A549 (cell line): ENCODE data around the gene HDDC3.

Experiments used
- HDAC2 ChIP-seq: fragments of 200-600 bp; sonication (generic); IDR thresholded peaks from 2 replicates; pipeline ENCODE4 v1.6.1; 2016
- KDM1A ChIP-seq: fragments of 200-600 bp; sonication (generic); IDR thresholded peaks from 2 replicates; pipeline ENCODE4 v1.6.1; 2016; ENCODE audit warnings: low read depth, mild to moderate bottlenecking
- POLR2A ChIP-seq: IDR thresholded peaks from 2 replicates; pipeline ENCODE4 v1.6.1; 2012; ENCODE audit warnings: mild to moderate bottlenecking, low read length
- POLR2AphosphoS2 ChIP-seq: conservative IDR thresholded peaks from 2 replicates; pipeline ENCODE4 v1.6.1; 2012; ENCODE audit warnings: low read length, improper control_type of control experiment, inconsistent platforms
- REST ChIP-seq: fragments of 200-600 bp; sonication (generic); IDR thresholded peaks from 2 replicates; pipeline ENCODE4 v1.6.1; 2016; ENCODE audit warnings: antibody characterized with exemption, mild to moderate bottlenecking, moderate library complexity
- TP53 ChIP-seq: fragments of 250-450 bp; sonication (Bioruptor Pico); IDR thresholded peaks from 2 replicates; pipeline ENCODE4 v1.5.0; 2021; ENCODE audit warnings: mild to moderate bottlenecking, moderate library complexity
- TF ChIP-seq, protein P1 (sequence below): fragments of >200 bp; sonication (Bioruptor Twin); formaldehyde crosslinking; IDR thresholded peaks from 3 replicates; pipeline ENCODE4 v1.5.1; 2016

DNA sequence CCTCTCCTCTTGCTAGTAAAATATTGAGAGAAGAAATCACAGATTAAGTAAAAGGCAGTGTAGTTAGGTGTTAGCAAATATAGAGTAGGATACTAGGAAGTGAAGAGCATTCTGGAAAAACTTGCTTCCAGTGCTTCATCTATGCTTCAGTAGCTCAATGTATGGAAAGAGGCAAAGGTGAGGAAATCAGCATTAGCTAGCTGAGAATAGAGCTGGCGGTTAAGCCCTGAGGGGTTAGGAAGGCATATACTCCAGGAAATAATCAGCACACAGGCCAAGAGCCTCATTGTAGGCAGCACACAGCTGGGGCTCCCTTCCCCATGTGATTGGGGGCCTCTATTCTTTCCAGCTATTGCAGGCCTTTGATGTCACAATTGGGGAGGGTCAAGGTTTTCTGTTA is 36.1 kb upstream of the HDDC3 start:
- TF ChIP-seq, protein P1, sequence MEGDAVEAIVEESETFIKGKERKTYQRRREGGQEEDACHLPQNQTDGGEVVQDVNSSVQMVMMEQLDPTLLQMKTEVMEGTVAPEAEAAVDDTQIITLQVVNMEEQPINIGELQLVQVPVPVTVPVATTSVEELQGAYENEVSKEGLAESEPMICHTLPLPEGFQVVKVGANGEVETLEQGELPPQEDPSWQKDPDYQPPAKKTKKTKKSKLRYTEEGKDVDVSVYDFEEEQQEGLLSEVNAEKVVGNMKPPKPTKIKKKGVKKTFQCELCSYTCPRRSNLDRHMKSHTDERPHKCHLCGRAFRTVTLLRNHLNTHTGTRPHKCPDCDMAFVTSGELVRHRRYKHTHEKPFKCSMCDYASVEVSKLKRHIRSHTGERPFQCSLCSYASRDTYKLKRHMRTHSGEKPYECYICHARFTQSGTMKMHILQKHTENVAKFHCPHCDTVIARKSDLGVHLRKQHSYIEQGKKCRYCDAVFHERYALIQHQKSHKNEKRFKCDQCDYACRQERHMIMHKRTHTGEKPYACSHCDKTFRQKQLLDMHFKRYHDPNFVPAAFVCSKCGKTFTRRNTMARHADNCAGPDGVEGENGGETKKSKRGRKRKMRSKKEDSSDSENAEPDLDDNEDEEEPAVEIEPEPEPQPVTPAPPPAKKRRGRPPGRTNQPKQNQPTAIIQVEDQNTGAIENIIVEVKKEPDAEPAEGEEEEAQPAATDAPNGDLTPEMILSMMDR = no peak
- TF ChIP-seq HDAC2 (no peak), TP53 (CRISPR knock-in tag) (no peak), KDM1A (no peak), POLR2A (no peak), POLR2AphosphoS2 (no peak), REST (no peak)
